Mesenchymal stem cell (in vitro differentiated cells and primary cell): ENCODE measurements around the gene CNP.
A peak's percentile ranks its signal among the peaks of the same experiment; 100 is the strongest.

Experiments used
- DNase-seq: peaks from one replicate; pipeline ENCODE4 v3.0.0-alpha.2; 2013
- H2AFZ ChIP-seq: one replicate; pipeline ENCODE4 v1.6.1; 2013; ENCODE audit warnings: low read depth, mild to moderate bottlenecking, control low read depth, inconsistent platforms, low read length, moderate library complexity
- H2AK5ac ChIP-seq: 2 replicates; pipeline ENCODE4 v1.6.1; 2013; ENCODE audit warnings: low read length, moderate library complexity, mild to moderate bottlenecking, inconsistent platforms; ENCODE audit not compliant: severe bottlenecking
- H2BK120ac ChIP-seq: one replicate; pipeline ENCODE4 v1.6.1; 2013; ENCODE audit warnings: low read depth, mild to moderate bottlenecking, inconsistent platforms, low read length, moderate library complexity
- H2BK12ac ChIP-seq, 2 experiments: one replicate each; pipeline ENCODE4 v1.6.1; 2013; ENCODE audit warnings: inconsistent platforms in 2 of 2, low read length in 2 of 2, mild to moderate bottlenecking in 2 of 2, moderate library complexity in 2 of 2, control low read depth in 1 of 2
- H2BK15ac ChIP-seq: one replicate; pipeline ENCODE4 v1.6.1; 2013; ENCODE audit warnings: mild to moderate bottlenecking, low read depth, inconsistent platforms; ENCODE audit not compliant: poor library complexity, severe bottlenecking
- H2BK5ac ChIP-seq: 2 replicates; pipeline ENCODE4 v1.6.1; 2013; ENCODE audit warnings: low read depth, mild to moderate bottlenecking, low read length, control low read depth, inconsistent platforms; ENCODE audit not compliant: poor library complexity, severe bottlenecking
- H3K14ac ChIP-seq, 2 experiments: one replicate each; pipeline ENCODE4 v1.6.1; 2013; ENCODE audit warnings: inconsistent platforms in 2 of 2, low read length in 2 of 2, control low read depth in 1 of 2, mild to moderate bottlenecking in 1 of 2, moderate library complexity in 1 of 2
- H3K18ac ChIP-seq, 2 experiments: one replicate each; pipeline ENCODE4 v1.6.1; 2013; ENCODE audit warnings: inconsistent platforms in 2 of 2, low read length in 2 of 2, control low read depth in 1 of 2, low read depth in 1 of 2, mild to moderate bottlenecking in 1 of 2
- H3K23ac ChIP-seq, 2 experiments: one replicate each; pipeline ENCODE4 v1.6.1; 2013; ENCODE audit warnings: inconsistent platforms in 2 of 2, low read length in 2 of 2, mild to moderate bottlenecking in 2 of 2, moderate library complexity in 2 of 2, control low read depth in 1 of 2
- H3K27ac ChIP-seq: 2 replicates; pipeline ENCODE4 v1.5.1; 2013; ENCODE audit warnings: mild to moderate bottlenecking, moderate library complexity, low read length, control low read depth, inconsistent platforms; ENCODE audit not compliant: poor library complexity, severe bottlenecking
- H3K27me3 ChIP-seq, 2 experiments: 2 replicates each; pipeline versions ENCODE4 v1.6.1 to v1.7.0; 2013; ENCODE audit warnings: low read length in 2 of 2, mild to moderate bottlenecking in 2 of 2, moderate library complexity in 2 of 2, control low read depth in 1 of 2, inconsistent platforms in 1 of 2; ENCODE audit not compliant: control insufficient read depth in 1 of 2, insufficient read depth in 1 of 2
- H3K36me3 ChIP-seq, 2 experiments: 2 replicates each; pipeline versions ENCODE4 v1.6.1 to v1.7.0; 2013; ENCODE audit warnings: low read length in 2 of 2, control low read depth in 1 of 2, inconsistent platforms in 1 of 2, low read depth in 1 of 2, mild to moderate bottlenecking in 1 of 2; ENCODE audit not compliant: insufficient read depth in 2 of 2, control insufficient read depth in 1 of 2
- H3K4ac ChIP-seq, 2 experiments: one replicate each; pipeline ENCODE4 v1.6.1; 2013; ENCODE audit warnings: inconsistent platforms in 2 of 2, low read length in 2 of 2, mild to moderate bottlenecking in 2 of 2, moderate library complexity in 2 of 2, control low read depth in 1 of 2, low read depth in 1 of 2
- H3K4me1 ChIP-seq: 2 replicates; pipeline ENCODE4 v1.6.1; 2013; ENCODE audit warnings: low read depth, low read length, control low read depth; ENCODE audit not compliant: control insufficient read depth, insufficient read depth
- H3K4me2 ChIP-seq: 2 replicates; pipeline ENCODE4 v1.6.1; 2013; ENCODE audit warnings: low read length, mild to moderate bottlenecking, inconsistent platforms; ENCODE audit not compliant: poor library complexity, severe bottlenecking
- H3K4me3 ChIP-seq, 2 experiments: 2 replicates each; pipeline versions ENCODE4 v1.5.1 to v1.7.0; 2013; ENCODE audit warnings: low read length in 2 of 2, mild to moderate bottlenecking in 2 of 2, control low read depth in 1 of 2, low read depth in 1 of 2; ENCODE audit not compliant: insufficient read depth in 1 of 2
- H3K79me1 ChIP-seq: replicated peaks from 2 replicates; pipeline ENCODE4 v1.6.1; 2013; ENCODE audit warnings: mild to moderate bottlenecking, control low read depth, low read length, inconsistent platforms; ENCODE audit not compliant: poor library complexity, severe bottlenecking
- H3K9ac ChIP-seq: 2 replicates; pipeline ENCODE4 v1.7.0; 2013; ENCODE audit warnings: mild to moderate bottlenecking, low read length, moderate library complexity
- H3K9me3 ChIP-seq: 2 replicates; pipeline ENCODE4 v1.7.0; 2013; ENCODE audit warnings: mild to moderate bottlenecking, low read length; ENCODE audit not compliant: control insufficient read depth
- H4K8ac ChIP-seq: one replicate; pipeline ENCODE4 v1.6.1; 2013; ENCODE audit warnings: inconsistent platforms, mild to moderate bottlenecking, low read length, moderate library complexity
- H4K91ac ChIP-seq: one replicate; pipeline ENCODE4 v1.6.1; 2013; ENCODE audit warnings: mild to moderate bottlenecking, low read length, inconsistent platforms
- WGBS: methylation state at CpG from one replicate; pipeline ENCODE4 v1.1.7; 2013; ENCODE audit warnings: mixed read lengths; 5-methylcytosine and 5-hydroxymethylcytosine counted together

The CNP gene

DNA sequence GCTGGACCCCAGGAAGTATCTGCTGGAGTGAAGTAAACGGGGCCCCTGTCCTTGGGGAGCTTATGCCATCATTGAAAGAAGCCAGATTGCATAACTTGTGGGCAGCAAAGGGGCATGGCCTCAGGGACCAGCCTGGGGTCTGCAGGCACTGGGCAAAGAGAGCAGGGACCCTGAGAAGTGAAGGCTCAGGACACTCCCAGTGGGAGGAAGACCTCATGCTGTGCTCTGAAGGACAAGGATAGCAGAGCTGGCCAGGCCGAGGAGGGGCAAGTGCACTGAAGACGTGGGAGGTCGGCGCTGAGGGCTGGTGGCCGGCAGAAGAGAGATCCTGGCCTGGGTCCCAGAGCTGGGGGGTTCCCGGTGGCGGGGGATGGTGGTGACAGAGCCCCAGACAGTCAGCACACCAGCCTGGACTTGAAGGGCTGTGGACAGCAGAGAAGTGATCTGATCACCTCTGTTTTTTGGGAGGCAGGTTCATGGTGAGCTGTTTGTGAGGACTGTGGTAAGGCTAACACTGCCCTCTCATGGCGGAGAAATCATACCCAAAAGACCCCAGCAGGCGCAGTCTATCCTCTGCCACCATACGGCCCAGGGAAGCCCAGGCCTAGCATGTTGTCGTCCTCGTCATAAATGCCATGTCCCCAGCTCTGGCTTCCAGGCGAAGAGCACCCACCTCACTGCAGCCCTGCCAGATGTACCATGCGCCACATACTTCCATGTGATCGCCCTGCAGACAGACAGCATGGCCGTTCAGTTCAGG lies 7.1 kb upstream of the CNP start:
- WGBS, result 42% methylated on average over 17 of the region's 17 CpGs
- Histone ChIP-seq H3K9ac (no peak overlapping the region), H4K91ac (peak overlapping the region; percentile 62), H3K4me3 (no peak overlapping the region), H3K36me3 (peaks cover 0 to 5% of the 10 kb centered on the region in 2 experiments), H3K9me3 (no peaks in the 10 kb centered on the region), H2AFZ (peak overlapping the region; percentile 10), H3K27me3 (peaks cover 0 to 3% of the 10 kb centered on the region in 2 experiments), H2AK5ac (peak overlapping the region; percentile 67), H3K14ac (no peak overlapping the region), H2BK5ac (peak overlapping the region; percentile 69), H2BK15ac (no peak overlapping the region), H3K4me2 (no peak overlapping the region), H2BK12ac (peak overlapping the region; percentile 4 to 75), H3K4ac (peak overlapping the region in 1 of 2 experiments; percentile 71), H3K18ac (peak overlapping the region in 1 of 2 experiments; percentile 82), H4K8ac (peak overlapping the region; percentile 76), H3K4me1 (peaks cover 30% of the 10 kb centered on the region), H3K79me1 (no peaks in the 10 kb centered on the region), H3K23ac (no peak overlapping the region), H3K27ac (peak overlapping the region; percentile 58), H2BK120ac (no peak overlapping the region)
- DNase-seq, result peak; percentile 74

DNA sequence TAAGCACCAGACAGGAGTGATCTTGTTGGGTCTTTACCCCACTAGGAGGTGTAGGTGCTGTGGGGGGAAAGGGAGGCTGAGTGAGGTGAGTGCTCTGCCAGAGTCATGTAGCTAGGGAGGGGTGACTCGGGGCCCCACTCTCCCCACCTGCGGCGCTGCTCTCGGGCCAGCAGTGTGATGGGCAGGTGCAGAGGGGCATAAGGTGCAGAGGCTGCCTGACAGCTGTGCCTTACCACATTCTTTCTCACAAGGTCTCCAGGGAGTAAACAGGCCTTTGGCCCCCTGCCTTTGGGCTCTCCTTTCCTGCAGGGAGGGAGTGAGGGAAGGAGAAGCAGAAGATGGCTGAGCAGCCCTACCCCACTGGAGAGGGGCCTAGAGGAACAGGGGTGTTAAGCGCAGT lies 4.5 kb upstream of the CNP start:
- Histone ChIP-seq H2BK120ac (no peak overlapping the region), H2BK5ac (no peak overlapping the region)
- DNase-seq, result no peak

DNA sequence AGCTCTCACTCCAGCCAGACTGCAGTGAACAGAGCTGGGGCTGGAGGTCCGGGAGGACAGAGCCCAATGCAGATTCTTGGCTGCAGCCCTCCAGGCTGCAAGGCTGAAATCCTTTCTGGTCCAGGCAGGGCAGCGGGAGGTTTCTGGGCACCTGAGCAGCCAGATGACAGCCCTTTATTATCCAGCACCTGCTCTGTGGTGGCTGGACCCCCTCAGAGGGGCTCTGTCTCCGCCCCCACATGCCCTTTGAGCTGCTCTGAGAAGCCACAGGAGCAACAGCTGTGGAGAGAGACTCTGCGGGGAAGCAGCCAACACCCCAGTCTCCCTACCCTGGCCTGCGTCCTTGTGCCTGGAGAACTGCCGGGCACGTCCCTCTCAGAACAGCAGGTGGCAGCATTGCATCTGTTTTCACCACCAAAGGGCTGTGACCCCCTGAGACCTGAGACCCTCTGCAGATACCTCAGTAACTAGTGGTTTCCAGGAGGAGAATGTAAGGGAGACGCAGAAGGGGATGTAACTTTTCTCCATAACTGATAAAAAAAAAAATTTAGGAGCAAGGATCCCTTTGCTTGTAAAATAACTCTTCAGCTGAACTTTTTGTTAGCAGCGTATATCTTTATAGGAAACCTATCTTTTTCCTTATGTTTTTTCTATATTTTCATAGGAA lies 3.7 kb upstream of the CNP start:
- Histone ChIP-seq H3K27ac (no peak overlapping the region), H3K36me3 (peaks cover 2 to 4% of the 10 kb centered on the region in 2 experiments), H4K8ac (no peak overlapping the region), H2BK15ac (no peak overlapping the region), H3K14ac (no peak overlapping the region), H3K4ac (no peak overlapping the region), H3K4me1 (peaks cover 31% of the 10 kb centered on the region), H3K18ac (no peak overlapping the region), H2AFZ (no peak overlapping the region), H3K23ac (no peak overlapping the region), H3K79me1 (no peaks in the 10 kb centered on the region), H3K27me3 (peaks cover 0 to 3% of the 10 kb centered on the region in 2 experiments), H3K4me2 (no peak overlapping the region), H3K4me3 (no peak overlapping the region), H2AK5ac (no peak overlapping the region), H2BK12ac (no peak overlapping the region), H3K9me3 (no peaks in the 10 kb centered on the region), H4K91ac (no peak overlapping the region), H2BK120ac (no peak overlapping the region), H3K9ac (no peak overlapping the region), H2BK5ac (no peak overlapping the region)
- WGBS, result 16% methylated on average over 7 of the region's 9 CpGs
- peak; percentile 71 for DNase-seq

More for the DNA sequence above, 4.5 kb upstream of the CNP start:
- H3K79me1 ChIP-seq, result no peaks in the 10 kb centered on the region
- no peaks in the 10 kb centered on the region for H3K36me3 ChIP-seq
- no peak overlapping the region for H3K23ac ChIP-seq
- no peak overlapping the region for H3K14ac ChIP-seq
- H3K27me3 ChIP-seq, result peaks cover 0 to 3% of the 10 kb centered on the region in 2 experiments
- H3K4me1 ChIP-seq, result peaks cover 32% of the 10 kb centered on the region
- H2BK15ac ChIP-seq, result no peak overlapping the region
- H2AFZ ChIP-seq, result no peak overlapping the region
- H3K4me2 ChIP-seq, result no peak overlapping the region
- no peak overlapping the region for H3K27ac ChIP-seq
- H4K91ac ChIP-seq, result no peak overlapping the region
- H3K9ac ChIP-seq, result no peak overlapping the region
- no peaks in the 10 kb centered on the region for H3K9me3 ChIP-seq
- H2AK5ac ChIP-seq, result no peak overlapping the region
- H4K8ac ChIP-seq, result no peak overlapping the region
- H3K4ac ChIP-seq, result no peak overlapping the region
- no peak overlapping the region for H2BK12ac ChIP-seq
- no peak overlapping the region for H3K4me3 ChIP-seq
- WGBS, result 100% methylated on average over 1 of the region's 5 CpGs
- no peak overlapping the region for H3K18ac ChIP-seq
